Neural cell (in vitro differentiated cells): Measurements from ENCODE around the gene AKIRIN1. TPM values are rescaled to one million over a fixed set of nuclear protein-coding genes. Genes with fewer than 3 reads are reported as not detected.

Source experiments
- H2AFZ ChIP-seq: fragments of 200-600, 300-800 bp; sonication (generic), shearing (Covaris generic); 2 replicates; pipeline ENCODE4 v1.6.0; 2014; ENCODE audit warnings: low read depth, mild to moderate bottlenecking, antibody characterized with exemption, low read length, moderate library complexity
- H3F3A ChIP-seq: fragments of 200-600 bp; shearing (Covaris generic); 2 replicates; pipeline ENCODE4 v1.6.1; 2016; ENCODE audit warnings: mild to moderate bottlenecking, moderate library complexity, mixed read lengths, antibody characterized with exemption, low read length; ENCODE audit not compliant: insufficient read depth, poor library complexity, severe bottlenecking
- H3K27ac ChIP-seq: fragments of 200-600, 300-800 bp; sonication (generic), shearing (Covaris generic); 2 replicates; pipeline ENCODE4 v1.5.1; 2014; ENCODE audit warnings: mild to moderate bottlenecking, low read length, moderate library complexity
- H3K27me3 ChIP-seq: fragments of 300-800, 200-600 bp; sonication (generic), shearing (Covaris generic); 2 replicates; pipeline ENCODE4 v1.6.0; 2014; ENCODE audit warnings: mild to moderate bottlenecking, low read depth, low read length, moderate library complexity; ENCODE audit not compliant: insufficient read depth
- H3K36me3 ChIP-seq: fragments of 300-800, 200-600 bp; sonication (generic), shearing (Covaris generic); 2 replicates; pipeline ENCODE4 v1.5.1; 2014; ENCODE audit warnings: mild to moderate bottlenecking, antibody characterized with exemption, low read length, moderate library complexity; ENCODE audit not compliant: insufficient read depth
- H3K4me2 ChIP-seq: fragments of 300-800, 200-600 bp; sonication (generic), shearing (Covaris generic); 2 replicates; pipeline ENCODE4 v1.6.0; 2014; ENCODE audit warnings: mild to moderate bottlenecking, low read length
- H3K4me3 ChIP-seq: fragments of 300-800, 200-600 bp; sonication (generic), shearing (Covaris generic); 2 replicates; pipeline ENCODE4 v1.5.1; 2014; ENCODE audit warnings: mild to moderate bottlenecking, low read length, moderate library complexity
- H3K79me2 ChIP-seq: fragments of 200-600 bp; shearing (Covaris generic); replicated peaks from 2 replicates; pipeline ENCODE4 v1.6.0; 2014; ENCODE audit warnings: mild to moderate bottlenecking, low read length, moderate library complexity; ENCODE audit not compliant: insufficient read depth
- H3K9ac ChIP-seq: fragments of 300-800, 200-600 bp; sonication (generic), shearing (Covaris generic); 2 replicates; pipeline ENCODE4 v1.6.1; 2016; ENCODE audit warnings: mild to moderate bottlenecking, low read length, mixed read lengths
- H3K9me2 ChIP-seq: fragments of 200-600 bp; shearing (Covaris generic); 2 replicates; pipeline ENCODE4 v1.6.1; 2016; ENCODE audit warnings: mild to moderate bottlenecking, low read length, mixed read lengths; ENCODE audit not compliant: insufficient read depth
- H3K9me3 ChIP-seq: fragments of 200-600, 300-800 bp; sonication (generic), shearing (Covaris generic); 2 replicates; pipeline ENCODE4 v1.6.1; 2016; ENCODE audit warnings: mild to moderate bottlenecking, mixed run types, low read length, moderate library complexity, mixed read lengths
- H4K20me1 ChIP-seq: fragments of 200-600 bp; shearing (Covaris generic); 2 replicates; pipeline ENCODE4 v1.6.1; 2016; ENCODE audit warnings: mild to moderate bottlenecking, mixed run types; ENCODE audit not compliant: insufficient read depth
- CTCF ChIP-seq: fragments of 450-650 bp; IDR thresholded peaks from 2 replicates; pipeline ENCODE4 v1.5.1; 2014; ENCODE audit warnings: antibody characterized with exemption, mild to moderate bottlenecking, moderate library complexity; ENCODE audit not compliant: poor library complexity, severe bottlenecking
- EP300 ChIP-seq: fragments of 450-650 bp; conservative IDR thresholded peaks from 2 replicates; pipeline ENCODE4 v1.6.1; 2014; ENCODE audit warnings: antibody characterized with exemption, mild to moderate bottlenecking, moderate library complexity; ENCODE audit not compliant: poor library complexity, severe bottlenecking
- EZH2 ChIP-seq: fragments of 200-600, 300-800 bp; shearing (Covaris generic), sonication (generic); IDR thresholded peaks from 2 replicates; pipeline ENCODE4 v1.6.1; 2014; ENCODE audit warnings: antibody characterized with exemption, low read length, borderline replicate concordance, mild to moderate bottlenecking; ENCODE audit not compliant: insufficient read depth, poor library complexity, severe bottlenecking
- MXI1 ChIP-seq: fragments of 450-650 bp; conservative IDR thresholded peaks from 2 replicates; pipeline ENCODE4 v1.6.1; 2014; ENCODE audit warnings: antibody characterized with exemption, mild to moderate bottlenecking; ENCODE audit not compliant: poor library complexity, severe bottlenecking
- POLR2AphosphoS5 ChIP-seq: IDR thresholded peaks from 2 replicates; pipeline ENCODE4 v1.6.1; 2012
- RAD21 ChIP-seq: fragments of 450-650 bp; conservative IDR thresholded peaks from 2 replicates; pipeline ENCODE4 v1.6.1; 2014; ENCODE audit warnings: antibody characterized with exemption, mild to moderate bottlenecking, moderate library complexity
- SMC3 ChIP-seq: fragments of 450-650 bp; conservative IDR thresholded peaks from 2 replicates; pipeline ENCODE4 v1.6.1; 2014; ENCODE audit warnings: antibody characterized with exemption, mild to moderate bottlenecking, moderate library complexity; ENCODE audit not compliant: poor library complexity
- TAF1 ChIP-seq: IDR thresholded peaks from 2 replicates; pipeline ENCODE4 v1.6.1; 2012; ENCODE audit warnings: low read depth
- polyA plus RNA-seq: library from polyadenylated mRNA; depleted of rRNA; stranded (reverse); fragments of >200 nt; gene quantifications from 2 replicates; pipeline ENCODE4 v1.2.3, GENCODE V29; 2014
- TF ChIP-seq, protein P1 (sequence below): IDR thresholded peaks from 2 replicates; pipeline ENCODE4 v1.6.1; 2012; ENCODE audit warnings: borderline replicate concordance

The AKIRIN1 gene
- polyA plus RNA-seq, 1 donor from 2014 or later, result 181 TPM

DNA sequence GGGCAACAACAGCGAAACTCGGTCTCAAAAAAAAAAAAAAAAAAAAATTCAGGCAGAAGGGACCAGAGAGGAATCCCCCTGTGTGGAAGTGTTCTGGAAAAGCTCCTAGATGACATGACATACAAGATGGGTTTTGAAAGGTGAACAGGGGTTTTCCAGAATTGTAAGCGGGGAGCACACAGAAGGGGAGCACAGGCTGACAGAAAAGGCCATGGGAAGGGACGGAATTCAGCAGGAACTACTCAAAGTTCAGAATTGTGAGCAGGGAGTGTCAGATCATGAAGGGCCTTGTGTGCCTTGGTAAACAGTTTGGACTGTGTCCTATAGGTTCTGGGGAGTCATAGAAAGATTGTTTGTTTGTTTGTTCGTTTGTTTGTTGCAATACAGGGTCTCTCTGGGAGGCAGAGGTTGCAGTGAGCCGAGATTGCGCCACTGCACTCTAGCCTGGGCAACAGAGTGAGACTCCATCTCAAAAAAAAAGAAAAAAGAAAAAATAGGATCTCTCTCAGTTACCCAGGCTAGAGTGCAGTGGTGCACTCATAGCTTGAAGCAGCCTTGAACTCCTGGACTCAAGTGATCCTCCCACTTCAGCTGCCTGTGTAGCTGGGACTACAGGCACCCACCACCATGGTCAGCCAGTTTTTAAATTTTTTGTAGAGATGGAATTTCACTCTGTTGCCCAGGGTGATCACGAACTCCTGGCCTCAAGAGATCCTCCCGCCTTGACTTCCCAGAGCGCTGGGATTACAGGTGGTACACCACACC lies 48.2 kb upstream of the AKIRIN1 start:
- H3K9me3 ChIP-seq, result no peaks in the 10 kb centered on the region
- H3K27ac ChIP-seq, result no peak overlapping the region
- no peak overlapping the region for H3K4me3 ChIP-seq
- no peak overlapping the region for H3K4me2 ChIP-seq
- no peak for TF ChIP-seq CTCF
- TF ChIP-seq RAD21, result no peak
- TF ChIP-seq SMC3, result no peak
- TF ChIP-seq, protein P1, sequence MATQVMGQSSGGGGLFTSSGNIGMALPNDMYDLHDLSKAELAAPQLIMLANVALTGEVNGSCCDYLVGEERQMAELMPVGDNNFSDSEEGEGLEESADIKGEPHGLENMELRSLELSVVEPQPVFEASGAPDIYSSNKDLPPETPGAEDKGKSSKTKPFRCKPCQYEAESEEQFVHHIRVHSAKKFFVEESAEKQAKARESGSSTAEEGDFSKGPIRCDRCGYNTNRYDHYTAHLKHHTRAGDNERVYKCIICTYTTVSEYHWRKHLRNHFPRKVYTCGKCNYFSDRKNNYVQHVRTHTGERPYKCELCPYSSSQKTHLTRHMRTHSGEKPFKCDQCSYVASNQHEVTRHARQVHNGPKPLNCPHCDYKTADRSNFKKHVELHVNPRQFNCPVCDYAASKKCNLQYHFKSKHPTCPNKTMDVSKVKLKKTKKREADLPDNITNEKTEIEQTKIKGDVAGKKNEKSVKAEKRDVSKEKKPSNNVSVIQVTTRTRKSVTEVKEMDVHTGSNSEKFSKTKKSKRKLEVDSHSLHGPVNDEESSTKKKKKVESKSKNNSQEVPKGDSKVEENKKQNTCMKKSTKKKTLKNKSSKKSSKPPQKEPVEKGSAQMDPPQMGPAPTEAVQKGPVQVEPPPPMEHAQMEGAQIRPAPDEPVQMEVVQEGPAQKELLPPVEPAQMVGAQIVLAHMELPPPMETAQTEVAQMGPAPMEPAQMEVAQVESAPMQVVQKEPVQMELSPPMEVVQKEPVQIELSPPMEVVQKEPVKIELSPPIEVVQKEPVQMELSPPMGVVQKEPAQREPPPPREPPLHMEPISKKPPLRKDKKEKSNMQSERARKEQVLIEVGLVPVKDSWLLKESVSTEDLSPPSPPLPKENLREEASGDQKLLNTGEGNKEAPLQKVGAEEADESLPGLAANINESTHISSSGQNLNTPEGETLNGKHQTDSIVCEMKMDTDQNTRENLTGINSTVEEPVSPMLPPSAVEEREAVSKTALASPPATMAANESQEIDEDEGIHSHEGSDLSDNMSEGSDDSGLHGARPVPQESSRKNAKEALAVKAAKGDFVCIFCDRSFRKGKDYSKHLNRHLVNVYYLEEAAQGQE, result no peak
- no peak for TF ChIP-seq MXI1
- TF ChIP-seq POLR2AphosphoS5, result no peak
- TF ChIP-seq EZH2, result no peak
- no peak for TF ChIP-seq TAF1
- no peak for TF ChIP-seq EP300
- H3F3A ChIP-seq, result no peaks in the 10 kb centered on the region
- H2AFZ ChIP-seq, result no peak overlapping the region
- no peaks in the 10 kb centered on the region for H3K36me3 ChIP-seq
- no peaks in the 10 kb centered on the region for H3K79me2 ChIP-seq
- H3K9me2 ChIP-seq, result no peaks in the 10 kb centered on the region
- no peaks in the 10 kb centered on the region for H3K27me3 ChIP-seq
- H4K20me1 ChIP-seq, result no peaks in the 10 kb centered on the region
- no peak overlapping the region for H3K9ac ChIP-seq

- TF ChIP-seq RAD21 (no peak), POLR2AphosphoS5 (no peak), TAF1 (no peak), SMC3 (no peak), MXI1 (no peak), CTCF (no peak), EZH2 (no peak), EP300 (no peak)
- TF ChIP-seq, protein P1, result no peak
- Histone ChIP-seq H3K79me2 (no peaks in the 10 kb centered on the region), H3K9me2 (no peaks in the 10 kb centered on the region), H3K4me2 (no peak overlapping the region), H2AFZ (no peak overlapping the region), H3K27me3 (no peaks in the 10 kb centered on the region), H4K20me1 (no peaks in the 10 kb centered on the region), H3K27ac (no peak overlapping the region), H3F3A (no peaks in the 10 kb centered on the region), H3K4me3 (no peak overlapping the region), H3K9ac (no peak overlapping the region), H3K9me3 (no peaks in the 10 kb centered on the region), H3K36me3 (no peaks in the 10 kb centered on the region)
These were observed 46.5 kb upstream of the AKIRIN1 start for GRCh38 chr1:38944547-38944946.
